Glomerular visceral epithelial cell (primary cell): ENCODE data around the gene TBC1D16.
"Not testable (repeated sequence)": the region's sequence is repeated elsewhere in the genome, so short reads cannot be mapped to it uniquely, and the experiment has no call there.

ENCODE experiments used
- DNase-seq: peaks from one replicate; pipeline ENCODE4 v3.0.0-alpha.2; 2016; ENCODE audit errors: extremely low spot score

The TBC1D16 gene

DNA sequence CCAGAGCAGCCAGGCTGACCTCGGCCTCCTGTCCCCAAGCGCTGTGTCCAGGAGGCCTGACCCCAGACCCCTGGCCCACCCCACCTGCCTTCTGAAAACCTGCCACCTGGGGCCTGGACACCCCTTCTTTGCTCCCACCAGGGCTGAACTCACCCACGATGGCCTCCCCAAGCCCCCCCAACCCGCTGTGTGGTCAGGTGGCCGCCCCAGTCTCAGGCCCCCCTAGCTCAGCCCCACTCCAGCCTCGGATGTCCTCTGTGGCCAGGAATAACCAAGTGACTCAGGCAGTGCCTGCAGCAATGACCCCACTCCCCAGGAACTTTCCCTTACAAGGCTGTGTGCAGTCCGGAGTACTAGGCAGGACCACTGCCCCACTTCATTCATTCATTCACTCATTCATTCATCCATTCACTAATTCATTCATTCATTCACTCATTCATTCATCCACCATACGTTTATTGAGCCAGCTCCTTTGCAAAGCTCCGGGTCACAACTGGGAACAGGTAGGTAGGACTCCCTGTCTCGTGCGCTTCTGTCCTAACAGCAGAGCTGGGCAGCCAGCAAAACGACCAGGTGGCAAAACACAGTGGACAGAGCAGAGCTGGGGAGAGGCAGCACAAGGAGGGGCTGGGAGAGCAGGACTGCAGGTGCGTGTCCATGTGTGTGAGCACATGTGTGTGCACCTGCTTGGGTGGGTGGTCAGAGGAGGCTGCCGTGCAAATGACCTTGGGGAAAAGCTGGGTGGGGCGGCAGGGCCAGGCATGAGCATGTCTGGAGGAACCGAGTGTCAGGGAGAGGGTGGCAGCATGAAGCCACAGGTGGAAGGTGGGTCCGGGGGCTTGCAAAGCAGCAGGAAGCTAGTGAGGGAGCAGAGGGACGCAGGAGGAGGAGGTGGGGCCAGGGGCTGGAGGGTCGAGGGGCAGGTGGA is 120.6 kb downstream of the TBC1D16 start:
- no peak for DNase-seq

DNA sequence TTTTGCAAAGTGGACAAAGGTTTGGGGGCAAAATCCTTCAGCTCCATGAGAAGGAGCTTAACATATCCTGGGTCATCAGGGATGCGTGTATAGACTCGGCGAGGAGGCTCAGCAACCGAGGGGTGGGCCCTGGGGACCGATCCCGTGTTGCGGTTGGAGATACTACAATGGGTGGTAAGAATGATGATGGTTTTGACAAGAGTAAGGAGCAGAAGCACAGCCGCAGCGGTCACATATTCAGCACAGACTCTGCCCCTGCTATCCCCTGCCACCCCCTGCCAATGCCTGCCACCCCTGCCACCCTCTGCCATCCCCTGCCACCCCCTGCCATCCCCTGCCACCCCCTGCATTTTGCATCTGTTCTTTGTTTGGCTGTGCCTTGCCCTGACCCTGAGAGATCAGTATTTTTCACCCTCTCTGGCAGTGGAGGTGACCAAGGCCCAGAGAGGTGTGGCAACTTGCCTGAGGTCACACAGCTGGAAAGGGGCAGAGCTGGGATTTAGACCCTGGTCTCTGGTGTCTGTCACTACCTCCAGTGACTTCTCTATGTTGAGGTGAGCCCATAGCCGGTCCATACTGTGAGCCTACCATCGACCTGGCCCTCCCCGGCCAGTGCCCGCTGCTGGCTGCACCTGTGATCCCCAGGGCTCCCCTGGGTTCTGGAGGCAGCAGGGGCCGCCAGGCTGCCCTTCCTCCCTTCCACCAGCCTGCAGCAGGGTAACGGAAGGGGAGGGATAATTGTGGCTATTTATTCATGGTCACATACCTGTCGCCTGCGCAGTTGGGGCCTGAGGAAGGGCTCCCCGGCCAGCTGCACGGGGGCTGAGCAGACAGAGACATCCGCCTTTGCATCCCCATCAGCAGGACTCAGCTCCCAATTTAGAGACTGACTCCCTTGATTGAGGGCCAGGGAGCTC is 121.5 kb downstream of the TBC1D16 start:
- DNase-seq, result no peak

DNA sequence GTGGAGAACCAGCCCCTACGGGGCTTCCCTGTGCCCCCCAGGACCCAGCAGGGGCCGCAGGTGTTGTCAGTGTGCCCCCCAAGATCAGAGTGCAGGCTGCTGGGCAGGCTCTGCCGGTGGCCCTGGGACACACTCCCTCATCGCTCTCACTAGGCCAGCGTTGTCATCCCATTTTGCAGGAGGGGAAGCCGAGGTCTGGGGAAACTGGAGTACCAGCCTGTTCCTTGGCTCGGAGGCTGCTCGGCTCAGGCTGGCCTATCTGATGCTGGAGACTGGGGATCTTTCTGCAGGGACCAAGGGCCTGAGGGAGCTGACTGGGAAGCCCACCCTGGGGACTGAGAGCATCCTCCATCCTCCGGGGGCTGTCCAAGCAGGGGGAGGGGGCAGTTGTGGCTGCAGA is 122.2 kb downstream of the TBC1D16 start:
- no peak for DNase-seq

DNA sequence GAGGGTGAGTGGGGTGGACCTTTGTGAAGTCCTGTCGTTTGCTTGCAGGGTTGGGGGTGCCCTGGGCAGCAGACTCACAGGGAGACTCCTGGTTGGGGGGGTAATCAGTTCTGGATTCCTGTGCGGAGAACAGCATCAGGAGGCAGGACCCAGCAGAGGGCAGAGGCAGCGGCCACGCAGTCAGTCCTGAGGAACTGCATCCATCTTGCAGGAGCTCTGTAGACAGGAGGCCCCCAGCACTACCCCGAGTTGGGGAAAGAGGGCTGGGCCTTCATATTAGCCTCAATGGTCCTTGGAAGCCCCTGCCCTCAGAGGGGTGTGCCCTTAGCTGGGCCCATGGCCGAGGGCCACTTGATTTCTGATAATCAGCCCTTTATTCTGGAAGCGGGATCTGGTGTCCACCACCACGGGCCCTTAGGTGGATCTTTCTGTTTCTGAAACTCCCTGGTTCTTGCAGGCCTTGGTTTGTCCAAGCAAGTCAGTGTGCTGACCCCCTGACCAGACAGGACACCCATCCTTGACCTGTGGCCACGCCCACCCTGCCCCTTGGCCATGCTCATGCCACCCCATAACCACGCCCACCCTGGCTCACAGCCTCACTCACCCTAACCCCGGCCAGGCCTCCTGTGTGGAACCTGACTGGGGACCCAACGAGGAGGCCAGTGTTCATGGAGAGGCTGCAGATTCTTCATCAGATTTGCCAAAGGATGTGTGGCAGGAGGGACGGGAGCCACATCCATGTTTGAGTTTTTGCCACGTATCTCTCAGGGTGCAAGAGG is 122.9 kb downstream of the TBC1D16 start:
- no peak for DNase-seq

DNA sequence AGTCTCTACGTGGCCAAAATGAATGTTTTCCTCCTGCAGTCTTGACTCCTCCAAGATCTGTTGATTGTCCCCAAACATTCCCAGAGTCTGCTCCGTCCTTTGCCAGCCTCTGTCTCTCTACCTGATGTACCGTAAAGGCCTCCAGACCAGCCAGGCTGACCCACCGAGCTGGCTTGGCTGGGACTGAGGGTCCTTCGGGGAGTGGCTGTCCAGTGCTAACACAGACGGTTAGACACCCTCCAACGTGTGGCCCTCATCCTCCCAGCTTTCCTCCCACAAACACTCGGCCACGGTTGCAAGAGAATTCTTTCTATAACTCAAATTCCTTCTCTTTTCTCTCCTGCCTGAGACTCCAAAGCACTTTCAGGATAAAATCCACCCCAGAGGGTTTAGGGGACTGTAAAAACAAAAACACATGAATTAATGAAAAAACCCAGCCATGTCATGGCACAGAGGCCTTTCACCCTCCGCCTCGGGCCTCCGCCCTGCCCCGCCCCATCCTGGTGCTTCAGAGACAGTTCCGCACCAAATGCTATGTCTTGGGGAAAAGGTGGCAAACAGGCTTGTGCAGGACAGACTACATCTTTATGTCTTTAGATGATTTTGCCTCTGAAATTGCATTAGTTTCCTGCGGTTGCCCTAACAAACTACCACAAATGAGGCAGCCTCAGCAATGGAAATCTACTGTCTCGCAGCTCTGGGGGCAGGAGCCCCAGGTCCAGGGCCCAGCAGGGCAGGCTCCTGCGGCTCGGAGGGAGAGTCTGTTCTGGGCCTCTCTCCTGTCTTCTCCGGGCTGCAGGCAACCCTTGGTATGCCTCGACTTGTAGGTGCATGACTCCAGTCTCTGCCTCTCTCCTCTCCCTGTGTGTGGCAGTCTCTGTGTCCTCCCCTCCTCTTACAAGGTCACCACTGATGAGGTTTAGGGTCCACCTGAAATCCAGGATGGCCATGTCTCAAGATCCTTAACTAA is 124.0 kb downstream of the TBC1D16 start:
- DNase-seq, result no peak

DNA sequence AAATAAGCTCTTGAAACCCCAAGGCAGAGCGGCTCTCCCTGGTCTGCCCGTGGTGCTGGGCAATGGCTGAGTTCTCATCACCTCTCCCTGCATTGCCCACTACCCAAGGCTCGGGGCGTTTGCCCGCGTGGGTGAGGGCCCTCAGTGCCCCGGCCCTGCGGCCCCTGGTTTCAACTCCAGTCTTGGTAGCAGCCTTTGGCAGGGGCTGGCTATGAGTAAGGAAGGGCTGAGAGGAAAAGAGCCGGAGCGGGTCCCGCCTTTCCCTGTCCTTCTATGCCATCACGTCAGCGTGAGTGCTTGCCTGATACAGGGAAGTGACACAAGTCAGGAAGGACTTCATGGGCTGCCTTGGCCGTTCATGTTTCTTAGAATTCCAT is 124.7 kb downstream of the TBC1D16 start:
- DNase-seq, result no peak

DNA sequence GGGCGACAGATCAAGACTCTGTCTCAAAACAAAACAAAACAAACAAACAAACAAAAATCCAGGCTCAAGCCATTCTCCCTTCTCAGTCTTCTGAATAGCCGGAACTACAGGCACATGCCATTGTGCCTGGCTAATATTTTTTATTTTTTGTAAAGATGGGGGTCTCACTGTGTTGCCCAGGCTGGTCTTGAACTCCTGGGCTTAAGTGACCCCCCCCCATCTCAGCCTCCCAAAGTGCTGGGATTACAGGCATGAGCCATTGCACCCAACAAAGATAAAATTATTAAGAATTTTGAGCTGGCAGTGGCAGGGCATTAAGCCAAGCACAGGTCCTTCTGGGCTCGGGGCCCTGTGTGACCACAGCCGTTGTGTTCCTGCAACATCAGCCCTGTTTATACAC is 126.6 kb downstream of the TBC1D16 start:
- no peak for DNase-seq

DNA sequence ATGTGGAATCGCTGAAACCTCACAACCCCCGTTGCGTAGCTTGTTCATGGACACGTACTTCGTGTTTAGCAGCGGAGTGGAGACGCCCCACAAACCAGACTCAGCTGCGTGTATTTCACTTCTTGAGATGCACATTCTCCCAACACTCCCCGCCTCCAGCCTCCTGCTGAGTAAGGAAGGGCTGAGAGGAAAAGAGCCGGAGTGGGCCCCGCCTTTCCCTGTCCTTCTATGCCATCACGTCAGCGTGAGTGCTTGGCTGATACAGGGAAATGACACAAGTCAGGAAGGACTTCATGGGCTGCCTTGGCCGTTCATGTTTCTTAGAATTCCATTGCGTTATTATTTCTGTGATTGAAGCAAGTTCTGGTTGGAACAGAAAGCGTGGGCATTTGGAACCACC is 127.8 kb downstream of the TBC1D16 start:
- no peak for DNase-seq

DNA sequence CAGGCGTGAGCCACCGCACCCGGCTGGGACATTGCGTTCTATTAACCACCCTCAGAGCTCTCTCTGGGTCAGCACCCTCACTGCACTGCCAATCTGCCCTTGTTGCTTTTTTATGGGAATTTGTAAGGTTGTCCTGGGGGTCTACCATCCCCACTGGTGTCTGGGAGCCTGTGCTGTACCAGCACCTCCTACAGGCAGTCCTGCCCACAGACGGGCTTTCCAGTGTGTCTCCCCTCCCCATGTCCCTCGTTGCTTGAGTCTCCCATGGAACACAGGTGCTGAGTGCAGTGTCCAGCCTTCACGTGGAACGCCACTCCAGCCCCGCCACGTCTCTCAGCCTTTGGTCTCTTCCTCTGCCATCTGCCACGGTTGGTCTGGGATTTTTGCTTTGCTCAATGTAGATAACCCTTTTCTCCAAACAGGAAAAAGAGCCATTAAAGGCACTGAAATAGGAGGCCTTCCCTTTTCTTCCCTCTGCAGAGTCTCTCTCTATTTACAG is 128.4 kb downstream of the TBC1D16 start:
- no peak for DNase-seq

DNA sequence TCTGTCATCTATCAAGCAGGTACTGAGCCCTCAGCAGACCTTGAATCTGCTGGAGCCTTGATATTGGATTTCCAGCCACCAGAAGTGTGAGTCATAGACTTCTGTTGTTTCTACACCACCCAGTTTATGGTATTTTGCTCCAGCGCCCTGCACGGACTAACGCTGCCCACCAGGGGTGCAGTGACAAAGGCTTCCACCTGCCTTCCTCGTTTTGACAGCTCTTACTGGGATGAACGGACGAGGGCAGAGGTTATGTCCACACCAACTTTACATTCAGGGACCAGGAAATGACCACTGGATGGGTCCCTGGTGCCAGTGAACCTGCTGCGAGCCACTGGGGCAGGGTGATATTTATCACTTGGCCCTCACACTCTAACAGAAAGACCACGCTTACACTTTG is 129.8 kb downstream of the TBC1D16 start:
- DNase-seq, result no peak

DNA sequence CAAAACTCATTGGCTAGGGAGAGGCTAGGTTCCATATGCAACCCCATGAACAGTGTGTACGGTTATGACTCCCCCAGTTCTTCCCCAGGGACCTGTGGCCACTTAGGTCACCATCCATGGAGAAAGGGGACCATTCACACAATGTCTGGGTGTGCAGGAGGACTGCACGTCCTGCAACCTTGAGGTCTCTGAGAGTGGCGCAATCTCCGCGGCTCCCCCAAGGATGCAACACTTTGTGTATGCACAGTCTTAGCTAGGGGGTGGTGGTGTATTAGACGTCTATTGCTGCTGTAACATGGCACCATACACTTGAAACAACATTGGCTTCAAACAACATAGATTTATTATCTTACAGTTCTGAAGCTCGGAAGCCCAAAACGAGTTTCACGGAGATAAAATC is 130.8 kb downstream of the TBC1D16 start:
- no peak for DNase-seq

DNA sequence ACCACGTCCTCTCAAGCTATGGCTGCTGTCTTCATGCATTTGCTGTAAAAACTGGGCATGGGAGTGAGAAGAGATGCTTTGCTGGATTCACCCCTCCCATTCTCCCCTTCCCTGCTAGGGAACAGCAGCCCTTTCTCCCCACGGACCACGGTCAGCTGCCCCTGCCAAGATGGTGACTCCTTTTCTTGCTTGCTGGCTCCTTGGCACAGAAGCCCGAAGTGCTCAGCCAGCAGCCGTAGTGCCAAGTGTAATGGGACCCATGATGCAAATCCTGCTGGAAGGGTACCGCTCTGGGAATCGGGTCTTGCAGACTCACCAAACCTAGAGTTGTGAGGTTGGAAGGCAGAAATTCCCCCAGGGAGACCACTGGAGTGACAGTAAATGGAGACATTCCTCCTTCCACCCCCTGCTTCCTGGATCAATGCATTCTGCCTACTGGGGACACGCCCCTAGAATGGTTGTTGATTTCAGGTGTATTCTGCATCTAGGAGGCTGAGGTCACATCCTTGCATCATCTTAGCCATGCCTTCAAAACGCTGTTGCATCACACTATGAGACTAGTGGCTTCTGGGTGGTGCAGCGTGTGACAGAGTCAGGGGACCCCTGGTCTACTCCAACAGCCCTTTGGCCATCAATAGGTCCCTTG is 133.4 kb downstream of the TBC1D16 start:
- DNase-seq, result no peak

DNA sequence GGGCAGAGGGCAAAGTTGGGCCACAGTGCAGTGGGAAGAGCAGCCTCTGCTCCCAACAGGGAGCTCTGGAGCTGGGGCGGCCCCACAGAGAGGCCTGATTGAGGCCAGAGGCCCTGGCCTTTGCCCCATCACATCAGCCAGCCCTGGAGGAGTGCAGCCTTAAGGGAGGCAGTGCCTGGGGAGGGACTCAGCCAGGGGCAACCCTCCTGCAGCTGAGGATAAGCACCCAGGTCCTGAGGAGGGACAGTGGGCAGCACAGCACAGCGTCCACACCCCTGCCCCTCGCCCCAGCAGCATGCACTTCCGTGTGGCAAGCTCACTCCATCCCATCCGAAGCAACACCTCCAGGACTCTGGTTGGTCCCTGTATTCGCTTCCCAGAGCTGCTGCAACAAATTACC is 134.5 kb downstream of the TBC1D16 start:
- DNase-seq, result no peak

DNA sequence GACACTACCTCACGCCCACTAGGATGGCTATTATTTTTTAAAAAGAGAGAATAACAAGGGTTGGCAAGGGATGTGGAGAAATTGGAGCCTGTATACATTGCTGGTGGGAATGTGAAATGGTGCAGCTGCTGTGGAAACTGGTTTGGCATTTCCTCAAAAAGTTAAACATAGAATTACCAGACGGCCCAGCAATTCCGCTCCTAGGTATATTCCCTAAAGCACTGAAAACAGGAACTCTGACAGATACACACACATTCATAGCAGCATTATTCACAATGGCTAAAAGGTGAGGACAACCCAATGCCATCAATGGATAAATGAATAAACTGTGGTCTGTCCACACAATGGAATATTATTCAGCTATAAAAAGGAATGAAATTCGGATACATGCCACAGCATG is 136.1 kb downstream of the TBC1D16 start:
- no peak for DNase-seq

DNA sequence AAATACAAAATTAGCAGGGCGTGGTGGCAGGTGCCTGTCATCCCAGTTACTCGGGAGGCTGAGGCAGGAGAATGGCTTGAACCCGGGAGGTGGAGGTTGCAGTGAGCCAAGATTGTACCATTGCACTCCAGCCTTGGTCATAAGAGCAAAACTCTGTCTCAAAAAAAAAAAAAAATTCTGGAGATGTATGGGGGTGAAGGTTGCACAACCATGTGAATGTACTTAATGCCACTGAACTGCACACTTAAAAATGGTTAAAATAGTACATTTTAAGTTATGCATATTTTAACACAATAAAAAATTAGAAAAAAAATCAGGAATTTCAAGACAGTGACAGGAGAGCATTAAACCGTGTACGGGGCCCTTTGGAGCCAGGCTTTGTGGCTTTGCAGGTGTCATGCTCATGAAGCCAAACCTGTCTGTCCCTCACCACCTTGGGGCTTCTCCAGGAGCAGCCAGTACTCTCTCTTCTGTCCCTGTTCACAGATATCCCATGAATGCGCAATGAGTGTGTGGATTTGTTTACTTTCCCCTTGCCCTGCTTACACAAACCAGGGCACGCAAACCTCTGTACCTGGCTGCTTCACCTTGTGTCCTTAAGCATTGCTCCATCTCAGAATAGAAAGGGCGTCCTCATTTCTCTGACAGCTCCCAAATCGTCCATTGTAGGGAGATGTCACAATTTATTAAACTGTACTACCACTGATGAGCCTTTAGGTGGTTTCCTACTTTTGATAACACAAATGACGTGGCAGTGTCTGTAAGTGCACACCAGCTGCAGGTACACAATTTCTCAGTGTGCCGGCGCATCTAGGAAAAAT is 138.2 kb downstream of the TBC1D16 start:
- DNase-seq, result no peak

DNA sequence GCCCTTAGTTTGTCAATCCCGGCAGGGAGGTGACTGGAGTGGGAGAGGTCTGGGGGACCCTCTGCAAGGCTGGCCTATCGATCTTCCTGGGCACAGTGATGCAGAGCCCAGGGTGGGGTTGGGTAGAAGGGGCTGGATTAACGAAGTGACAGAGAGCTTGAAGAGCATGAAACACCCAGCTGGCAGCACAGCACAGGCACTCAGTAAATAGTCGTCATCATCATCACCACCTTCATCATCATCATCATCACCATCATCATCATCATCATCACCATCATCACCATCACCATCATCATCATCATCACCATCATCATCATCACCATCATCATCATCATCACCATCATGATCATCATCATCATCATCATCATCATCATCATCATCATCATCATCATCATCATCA is 142.2 kb downstream of the TBC1D16 start:
- DNase-seq, result not testable (repeated sequence)

DNA sequence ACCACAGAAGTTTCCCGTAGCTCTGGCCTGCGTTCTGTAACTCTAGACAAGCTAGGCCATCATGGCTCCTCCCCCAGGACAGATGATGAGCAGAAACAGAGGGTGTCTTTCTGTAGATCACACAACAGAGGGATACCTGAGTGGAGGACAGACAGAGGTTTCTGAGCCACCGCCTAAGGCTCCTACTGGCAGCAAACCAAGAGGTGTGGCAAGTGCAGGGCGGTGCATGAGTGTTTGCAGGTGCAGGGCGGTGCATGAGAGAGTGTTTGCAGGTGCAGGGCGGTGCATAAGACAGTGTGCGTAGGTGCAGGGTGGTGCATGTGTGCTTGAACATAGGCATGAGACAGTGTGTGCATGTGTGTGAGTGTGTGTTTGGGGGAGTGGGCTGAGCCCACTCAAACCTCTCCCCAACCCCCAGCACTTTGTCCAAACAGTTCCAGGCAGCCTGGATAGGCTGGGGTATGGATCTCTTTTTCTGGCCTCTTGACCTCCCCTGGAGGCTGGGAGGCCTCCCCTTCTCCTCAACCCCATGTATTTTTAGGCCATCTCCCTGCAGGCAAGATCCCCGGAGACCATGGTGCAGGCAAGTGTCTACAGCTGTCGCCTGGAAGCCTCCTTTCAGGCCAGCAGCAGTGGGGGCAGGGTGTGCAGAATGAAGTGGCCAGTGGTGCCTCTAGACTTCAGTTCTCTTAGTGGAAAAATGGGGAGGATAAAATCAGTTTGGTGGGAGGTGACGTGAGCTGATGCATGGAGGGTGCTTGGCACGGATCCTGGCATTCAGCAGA is 143.0 kb downstream of the TBC1D16 start:
- DNase-seq, result no peak

DNA sequence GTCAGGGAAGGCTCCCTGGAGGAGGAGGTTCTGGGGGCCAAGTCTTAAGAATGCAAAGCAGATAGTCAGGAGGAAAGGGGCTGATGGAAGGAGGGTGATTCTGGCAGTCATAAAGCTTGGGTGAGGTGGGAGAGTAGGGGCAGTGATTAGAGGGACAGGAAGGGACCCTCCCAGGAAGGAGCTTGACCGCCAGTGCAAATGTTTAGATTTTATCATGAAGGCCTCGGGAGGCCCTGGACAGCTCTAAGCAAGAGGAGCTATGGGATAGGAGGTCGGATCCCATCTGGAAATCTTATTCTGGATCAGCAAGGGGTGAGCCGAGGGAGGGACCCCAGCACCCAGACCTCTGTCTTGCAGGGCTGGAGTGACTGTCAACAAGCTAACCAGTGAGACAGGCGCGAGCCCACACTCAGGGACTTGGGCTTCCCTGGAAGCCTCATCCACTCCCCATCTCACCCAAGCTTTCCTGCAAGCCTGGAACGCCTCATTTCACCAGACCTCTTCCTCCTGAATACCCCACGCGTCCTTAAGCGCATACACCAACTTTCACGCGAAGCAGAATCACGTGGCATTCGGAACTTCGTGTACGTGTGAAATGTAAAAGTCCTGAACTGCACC is 144.4 kb downstream of the TBC1D16 start:
- no peak for DNase-seq
